Activated CD4-positive, alpha-beta T cell treated with anti-CD3 and anti-CD28 coated beads for 24 hours (primary cell): ENCODE measurements around the gene SDCBP2.

Experiments
- DNase-seq, 2 donors: peaks; one replicate each; pipeline ENCODE4 v3.0.0-alpha.2; 2020; ENCODE audit warnings: low read depth in 2 of 2

SDCBP2 gene

GRCh38 chr20:1331101-1331500 lies 2.2 kb upstream of the SDCBP2 start:
- DNase-seq, result no peak

DNA sequence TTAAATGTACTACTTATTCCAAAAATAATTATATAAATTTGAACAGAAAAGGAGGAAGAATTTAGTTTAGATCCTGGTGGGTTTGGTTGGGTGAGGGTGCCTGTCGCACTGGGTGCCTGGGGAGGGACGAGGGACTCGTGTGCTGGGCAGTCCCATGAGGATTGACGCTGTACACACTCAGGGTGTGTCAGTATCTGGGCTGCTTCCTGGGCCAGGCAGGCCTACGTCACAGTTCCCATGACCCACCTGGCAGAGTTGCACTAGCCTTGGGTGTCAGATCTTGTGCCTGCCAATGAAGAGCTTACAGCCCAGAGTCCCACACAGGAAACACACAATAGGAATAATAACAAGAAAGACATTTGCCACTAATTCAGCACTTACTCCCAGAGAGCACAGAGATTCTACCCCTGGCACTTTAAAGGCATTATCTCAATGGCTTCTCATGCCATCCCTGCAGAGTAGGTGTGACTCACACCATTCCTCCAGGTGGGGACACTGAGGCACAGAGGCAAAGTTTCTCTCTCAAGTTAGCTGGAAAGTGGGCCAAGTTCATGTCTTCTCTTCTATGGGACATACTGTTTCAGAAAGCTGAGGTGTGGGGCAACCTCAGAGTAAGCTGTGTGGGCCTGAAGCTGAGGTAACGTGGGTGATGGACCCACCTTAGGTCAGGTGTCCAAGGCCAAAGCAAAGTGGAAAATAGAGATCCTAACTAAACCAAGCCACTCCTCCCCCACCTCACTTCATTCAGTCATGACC lies 1.3 kb upstream of the SDCBP2 start:
- DNase-seq, result no peak

- DNase-seq, result no peak
Observed at GRCh38 chr20:1327827-1328679, 886 bp downstream of the SDCBP2 start.

DNA sequence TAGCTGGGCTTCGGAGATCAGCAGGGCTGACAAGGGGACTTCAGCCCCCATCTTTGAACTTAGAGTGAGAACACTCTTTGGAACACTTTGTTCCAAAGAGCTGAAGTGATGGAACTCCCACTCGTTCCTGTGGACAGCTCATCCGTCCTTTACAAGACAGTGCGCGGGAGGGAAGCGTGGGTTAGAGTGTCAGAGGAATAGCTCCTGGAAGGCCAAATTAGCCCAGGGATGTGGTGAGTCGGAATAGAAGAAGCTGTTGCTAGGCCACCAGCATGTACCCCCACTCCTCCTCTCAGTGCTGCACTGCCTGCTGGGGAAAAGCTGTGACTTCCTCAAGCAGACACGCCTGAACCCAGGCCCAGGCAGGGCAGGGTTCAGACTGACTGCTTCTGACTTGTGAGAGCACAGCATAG lies 1.7 kb downstream of the SDCBP2 start:
- no peak for DNase-seq

GRCh38 chr20:1326031-1326930 lies 2.7 kb downstream of the SDCBP2 start:
- DNase-seq, result no peak

GRCh38 chr20:1325173-1326030 lies 3.5 kb downstream of the SDCBP2 start:
- peak; percentile 98 for DNase-seq

GRCh38 chr20:1324598-1325172 lies 4.3 kb downstream of the SDCBP2 start:
- no peak for DNase-seq

DNA sequence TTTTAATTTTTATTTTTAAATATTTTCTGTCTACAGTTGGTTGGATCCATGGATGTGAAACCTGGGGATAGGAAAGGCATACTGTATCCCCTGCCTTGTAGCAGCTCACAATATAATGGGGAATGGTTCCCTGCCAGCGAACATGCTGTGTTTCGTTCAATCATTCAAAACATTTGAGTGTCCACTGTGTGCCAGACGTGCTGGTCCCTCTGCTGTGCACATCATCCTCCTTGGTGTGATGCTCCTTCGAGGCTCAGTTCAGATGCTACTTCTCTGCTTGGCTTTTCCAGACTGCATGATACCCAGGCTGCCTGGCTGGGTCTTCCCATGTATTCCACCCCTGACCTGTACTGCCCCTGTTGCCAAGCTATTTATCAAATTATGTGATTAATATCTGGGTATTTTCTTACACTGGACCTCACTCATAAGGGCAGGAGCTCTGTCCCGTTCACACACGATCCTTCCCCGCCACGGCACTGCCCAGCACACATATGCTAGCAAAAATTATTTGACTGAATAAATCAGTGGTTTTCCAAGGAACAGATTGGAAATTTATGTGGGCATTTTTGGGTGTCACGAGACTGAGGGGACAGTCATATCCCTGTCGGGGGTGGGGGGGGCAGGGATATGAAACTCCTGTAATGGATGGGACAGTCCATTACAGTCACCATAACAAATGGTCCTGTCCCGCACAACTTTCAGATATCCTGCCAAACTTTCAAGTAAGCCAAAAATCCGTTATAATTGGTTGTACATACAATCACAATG lies 4.9 kb downstream of the SDCBP2 start:
- DNase-seq, result no peak

DNA sequence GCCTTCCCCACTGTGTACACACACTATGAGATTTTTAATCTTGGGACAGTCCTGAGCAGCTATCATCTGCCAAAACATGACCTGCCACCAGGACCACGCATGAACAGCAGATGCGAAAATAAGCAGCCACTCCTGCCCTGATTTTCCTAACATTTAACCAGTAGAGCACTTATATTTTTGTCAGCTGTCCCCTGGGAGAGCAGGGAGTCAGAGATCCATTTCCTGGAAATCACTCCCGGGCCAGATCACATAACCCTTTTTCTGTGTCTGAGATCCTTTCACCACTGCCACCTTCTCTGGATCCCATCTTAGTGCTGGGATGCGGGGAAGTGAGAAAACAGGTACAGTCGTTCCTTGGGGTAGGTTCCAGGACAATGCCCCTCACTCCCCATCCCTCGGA lies 5.7 kb downstream of the SDCBP2 start:
- DNase-seq, result no peak

DNA sequence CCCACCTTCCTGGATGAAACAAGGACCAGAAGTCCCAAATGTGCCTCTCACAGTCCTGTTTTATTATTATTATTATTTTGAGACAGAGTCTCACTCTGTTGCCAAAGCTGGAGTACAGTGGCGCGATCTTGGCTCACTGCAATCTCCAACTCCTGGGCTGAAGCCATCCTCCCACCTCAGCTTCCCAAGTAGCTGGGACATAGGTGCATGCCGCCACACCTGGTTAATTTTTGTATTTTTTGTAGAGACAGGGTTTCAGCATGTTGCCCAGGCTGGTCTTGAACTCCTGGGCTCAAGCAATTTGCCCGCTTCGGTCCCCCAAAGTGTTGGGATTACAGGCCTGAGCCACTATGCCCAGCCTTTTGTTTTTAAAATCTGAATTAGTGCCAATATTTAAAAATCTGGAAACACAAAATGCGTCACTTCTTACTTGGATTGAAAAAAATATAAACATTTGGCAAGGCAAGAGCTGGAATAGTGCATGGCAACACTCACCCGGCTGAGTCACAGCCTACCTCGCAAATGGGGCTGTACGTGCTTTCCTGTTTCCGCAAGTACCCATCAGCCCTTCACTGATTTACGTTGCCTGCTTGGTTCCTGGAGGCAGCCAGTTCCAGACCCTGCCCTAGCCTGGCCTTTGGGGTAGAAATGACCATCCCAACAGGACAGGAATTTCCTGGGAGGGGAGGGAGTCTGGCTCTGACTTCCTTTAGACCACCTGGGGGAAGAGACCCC lies 6.3 kb downstream of the SDCBP2 start:
- no peak for DNase-seq

DNA sequence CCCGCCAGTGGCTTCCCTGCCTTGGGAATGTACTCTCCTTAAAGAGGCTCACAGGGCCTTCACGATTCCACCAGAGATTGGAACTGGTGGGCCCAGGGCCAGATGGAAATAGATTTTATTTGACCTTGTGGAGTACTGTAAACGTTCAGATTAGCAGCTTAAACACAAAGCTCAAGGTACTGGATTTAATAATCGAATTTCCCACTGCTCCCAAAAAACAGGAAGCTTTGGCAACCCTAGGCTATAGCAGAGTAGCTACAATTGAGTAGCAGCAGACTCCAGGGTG lies 7.3 kb downstream of the SDCBP2 start:
- no peak for DNase-seq

DNA sequence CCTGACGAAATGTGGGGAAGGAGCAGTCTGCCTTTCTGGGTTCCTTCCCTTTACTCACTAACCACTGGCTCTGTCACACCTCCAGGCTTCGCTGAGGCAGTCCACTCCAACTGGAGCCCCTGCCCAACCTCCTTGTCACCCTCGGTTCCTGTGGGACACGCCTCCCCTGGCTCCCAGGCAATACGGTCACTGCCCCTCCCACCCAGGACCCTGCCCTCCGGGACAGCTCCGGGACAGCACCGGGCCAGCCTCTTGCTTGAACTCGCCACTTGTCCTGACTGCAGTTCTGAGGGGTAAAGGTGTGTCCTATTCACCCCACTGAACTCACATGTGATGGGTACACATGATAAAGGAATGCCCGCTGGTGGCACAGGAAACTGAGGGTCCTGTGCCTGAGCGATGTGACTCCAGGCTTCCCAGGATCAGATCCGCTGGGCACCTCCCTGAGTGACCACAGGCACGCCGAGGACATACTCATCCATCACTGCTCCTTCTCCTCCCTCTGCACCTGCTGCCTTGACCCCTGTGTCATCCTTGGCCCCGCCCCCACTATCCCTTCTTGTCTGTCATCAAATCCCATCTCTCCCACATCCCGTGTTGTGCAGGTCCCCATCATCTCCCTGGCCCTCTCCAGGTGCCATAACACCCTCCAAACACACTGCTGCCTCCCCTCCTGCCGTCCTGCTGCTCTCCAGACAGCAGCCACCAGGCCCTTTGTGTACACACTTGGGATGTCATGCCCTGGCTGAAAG lies 7.9 kb downstream of the SDCBP2 start:
- DNase-seq, result no peak

DNA sequence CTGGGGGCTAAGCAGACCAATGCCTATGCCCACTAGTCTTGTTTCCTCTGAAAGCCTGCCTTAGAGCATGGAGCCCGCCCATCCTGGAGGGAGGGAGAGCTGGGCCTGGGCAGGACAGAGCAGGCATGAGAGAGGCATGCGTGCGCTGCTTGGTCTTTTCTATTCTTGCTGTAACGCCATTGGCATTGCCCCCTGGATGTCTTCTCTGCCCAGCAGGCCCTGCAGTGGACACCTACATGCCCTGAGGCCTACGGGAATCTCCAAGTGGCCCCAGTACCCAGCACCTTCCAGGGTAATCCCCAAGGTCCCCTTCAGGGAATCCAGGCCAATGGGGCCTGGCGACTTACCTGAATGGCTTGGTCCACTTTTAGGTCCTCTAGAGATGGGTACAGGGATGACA lies 8.9 kb downstream of the SDCBP2 start:
- no peak for DNase-seq

DNA sequence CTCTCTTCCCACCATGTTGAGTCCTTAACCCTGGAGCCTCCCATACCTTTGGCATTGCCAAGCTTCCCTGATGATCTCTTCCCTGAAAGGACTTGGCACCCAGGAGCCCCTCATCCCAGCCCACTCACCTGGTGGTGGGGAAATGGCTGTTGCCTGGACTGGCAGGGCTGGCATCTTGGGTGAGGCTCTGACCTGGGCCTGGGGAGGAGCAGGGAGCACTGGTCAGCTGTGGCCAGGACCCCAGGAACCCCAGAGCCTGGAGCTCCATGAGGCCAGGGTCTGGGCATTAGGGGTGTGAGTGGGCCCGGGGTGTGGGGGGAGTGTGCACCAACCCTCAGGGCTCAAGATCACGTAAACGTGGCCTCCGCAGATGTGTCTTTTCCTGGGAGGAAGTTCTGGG lies 9.5 kb downstream of the SDCBP2 start:
- DNase-seq, result no peak

DNA sequence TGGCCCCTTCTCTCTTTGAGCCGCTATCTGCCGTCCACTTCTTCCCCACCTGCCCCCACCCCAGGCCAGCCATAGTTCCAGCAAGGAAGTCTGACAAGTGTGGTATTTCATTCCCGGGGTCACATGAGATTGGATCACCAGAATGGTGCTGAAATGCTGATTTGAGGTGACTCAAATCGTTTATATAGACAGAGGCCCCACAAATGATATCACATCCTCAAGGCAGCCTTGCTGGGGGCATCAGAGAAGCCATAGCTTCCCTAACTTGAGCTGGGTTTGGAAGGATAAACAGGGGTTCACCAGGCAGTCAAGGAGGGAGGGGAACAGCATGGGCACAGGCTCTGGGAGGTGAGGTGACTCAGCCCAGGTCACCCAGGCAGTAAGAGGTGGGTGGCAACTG lies 9.9 kb downstream of the SDCBP2 start:
- DNase-seq, result no peak

- no peak for DNase-seq
Observed at GRCh38 chr20:1317545-1318255, 11.2 kb downstream of the SDCBP2 start.

GRCh38 chr20:1315804-1316203 lies 13.1 kb downstream of the SDCBP2 start:
- no peak for DNase-seq
